ENCODE data around the gene TSPAN31. TPM values are rescaled to one million over a fixed set of nuclear protein-coding genes. Genes with fewer than 3 reads are reported as not detected.
A peak's percentile ranks its signal among the peaks of the same experiment; 100 is the strongest.

Gene TSPAN31
- total and polyA plus RNA-seq, 9 of the 15 experiments (the other 6 are each of a cell fraction or from before 2014, with no cell fraction given): 11.3 to 26.4 (median 14.3) TPM

- TF ChIP-seq, protein P1, sequence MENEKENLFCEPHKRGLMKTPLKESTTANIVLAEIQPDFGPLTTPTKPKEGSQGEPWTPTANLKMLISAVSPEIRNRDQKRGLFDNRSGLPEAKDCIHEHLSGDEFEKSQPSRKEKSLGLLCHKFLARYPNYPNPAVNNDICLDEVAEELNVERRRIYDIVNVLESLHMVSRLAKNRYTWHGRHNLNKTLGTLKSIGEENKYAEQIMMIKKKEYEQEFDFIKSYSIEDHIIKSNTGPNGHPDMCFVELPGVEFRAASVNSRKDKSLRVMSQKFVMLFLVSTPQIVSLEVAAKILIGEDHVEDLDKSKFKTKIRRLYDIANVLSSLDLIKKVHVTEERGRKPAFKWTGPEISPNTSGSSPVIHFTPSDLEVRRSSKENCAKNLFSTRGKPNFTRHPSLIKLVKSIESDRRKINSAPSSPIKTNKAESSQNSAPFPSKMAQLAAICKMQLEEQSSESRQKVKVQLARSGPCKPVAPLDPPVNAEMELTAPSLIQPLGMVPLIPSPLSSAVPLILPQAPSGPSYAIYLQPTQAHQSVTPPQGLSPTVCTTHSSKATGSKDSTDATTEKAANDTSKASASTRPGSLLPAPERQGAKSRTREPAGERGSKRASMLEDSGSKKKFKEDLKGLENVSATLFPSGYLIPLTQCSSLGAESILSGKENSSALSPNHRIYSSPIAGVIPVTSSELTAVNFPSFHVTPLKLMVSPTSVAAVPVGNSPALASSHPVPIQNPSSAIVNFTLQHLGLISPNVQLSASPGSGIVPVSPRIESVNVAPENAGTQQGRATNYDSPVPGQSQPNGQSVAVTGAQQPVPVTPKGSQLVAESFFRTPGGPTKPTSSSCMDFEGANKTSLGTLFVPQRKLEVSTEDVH (IDR thresholded peaks at IDR 0.05; ENCODE audit: low read depth, partially characterized antibody): peak; percentile 43
- TF ChIP-seq RBM22 (IDR thresholded peaks at IDR 0.05; ENCODE audit: low read depth, low read length, poor library complexity, severe bottlenecking) (peak; percentile 49), PTRF (tag; IDR thresholded peaks at IDR 0.05) (no peak), TAF7 (tag; IDR thresholded peaks at IDR 0.05) (no peak), SRSF9 (IDR thresholded peaks at IDR 0.05; ENCODE audit: borderline replicate concordance, low read depth, low read length) (no peak), CREM (IDR thresholded peaks at IDR 0.05; ENCODE audit: low read depth) (peak; percentile 95), XRCC4 (IDR thresholded peaks at IDR 0.05; ENCODE audit: extremely low read depth, insufficient read depth, insufficient read length) (no peak), ZBTB7A (IDR thresholded peaks at IDR 0.05; ENCODE audit: borderline replicate concordance, control insufficient read depth, low read depth, low read length) (no peak), PRMT5 (CRISPR knock-in tag; IDR thresholded peaks at IDR 0.05) (no peak), GTF2F1 (IDR thresholded peaks at IDR 0.05; ENCODE audit: low read depth, low read length) (no peak), ZBTB5 (IDR thresholded peaks at IDR 0.05) (no peak), GABPA (tag; conservative IDR thresholded peaks at IDR 0.05; ENCODE audit: low read depth) (no peak), TARDBP (IDR thresholded peaks at IDR 0.05) (peak; percentile 94), ZNF436 (CRISPR knock-in tag; IDR thresholded peaks at IDR 0.05) (0 out of 2 replicates have a peak, but pooled peaks have one; percentile 8), MEIS2 (IDR thresholded peaks at IDR 0.05; ENCODE audit: partially characterized antibody) (no peak), XRCC3 (IDR thresholded peaks at IDR 0.05) (no peak), CBFA2T2 (conservative IDR thresholded peaks at IDR 0.05) (no peak), RBM34 (IDR thresholded peaks at IDR 0.05; ENCODE audit: borderline replicate concordance, insufficient read depth, low read length) (no peak), KDM4B (IDR thresholded peaks at IDR 0.05; ENCODE audit: borderline replicate concordance in 2 of 2, low read depth in 1 of 2) (no peak)
- TF ChIP-seq, protein P2, sequence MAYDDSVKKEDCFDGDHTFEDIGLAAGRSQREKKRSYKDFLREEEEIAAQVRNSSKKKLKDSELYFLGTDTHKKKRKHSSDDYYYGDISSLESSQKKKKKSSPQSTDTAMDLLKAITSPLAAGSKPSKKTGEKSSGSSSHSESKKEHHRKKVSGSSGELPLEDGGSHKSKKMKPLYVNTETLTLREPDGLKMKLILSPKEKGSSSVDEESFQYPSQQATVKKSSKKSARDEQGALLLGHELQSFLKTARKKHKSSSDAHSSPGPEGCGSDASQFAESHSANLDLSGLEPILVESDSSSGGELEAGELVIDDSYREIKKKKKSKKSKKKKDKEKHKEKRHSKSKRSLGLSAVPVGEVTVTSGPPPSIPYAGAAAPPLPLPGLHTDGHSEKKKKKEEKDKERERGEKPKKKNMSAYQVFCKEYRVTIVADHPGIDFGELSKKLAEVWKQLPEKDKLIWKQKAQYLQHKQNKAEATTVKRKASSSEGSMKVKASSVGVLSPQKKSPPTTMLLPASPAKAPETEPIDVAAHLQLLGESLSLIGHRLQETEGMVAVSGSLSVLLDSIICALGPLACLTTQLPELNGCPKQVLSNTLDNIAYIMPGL (CRISPR knock-in tag; IDR thresholded peaks at IDR 0.05): no peak
- TF ChIP-seq, protein P3, sequence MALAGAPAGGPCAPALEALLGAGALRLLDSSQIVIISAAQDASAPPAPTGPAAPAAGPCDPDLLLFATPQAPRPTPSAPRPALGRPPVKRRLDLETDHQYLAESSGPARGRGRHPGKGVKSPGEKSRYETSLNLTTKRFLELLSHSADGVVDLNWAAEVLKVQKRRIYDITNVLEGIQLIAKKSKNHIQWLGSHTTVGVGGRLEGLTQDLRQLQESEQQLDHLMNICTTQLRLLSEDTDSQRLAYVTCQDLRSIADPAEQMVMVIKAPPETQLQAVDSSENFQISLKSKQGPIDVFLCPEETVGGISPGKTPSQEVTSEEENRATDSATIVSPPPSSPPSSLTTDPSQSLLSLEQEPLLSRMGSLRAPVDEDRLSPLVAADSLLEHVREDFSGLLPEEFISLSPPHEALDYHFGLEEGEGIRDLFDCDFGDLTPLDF (CRISPR knock-in tag; IDR thresholded peaks at IDR 0.05): 0 out of 2 replicates have a peak, but pooled peaks have one; percentile 27
These were observed 554 bp upstream of the TSPAN31 start (continued) for GRCh38 chr12:57744194-57744776.

All from K562 (cell line).